T-cell (primary cell): ENCODE measurements around the gene GANAB. TPM values are rescaled to one million over a fixed set of nuclear protein-coding genes. Genes with fewer than 3 reads are reported as not detected.
"Not testable (repeated sequence)": the region's sequence is repeated elsewhere in the genome, so short reads cannot be mapped to it uniquely, and the experiment has no call there.

Experiments used
- ATAC-seq, 4 experiments: fragments of 200-7000 bp in 3 of 4; fragments of 150-1000 bp in 1 of 4; cut with Tn5 transposase; replicated peaks in 1 of 4; 1 replicate in 3 of 4; 2 replicates in 1 of 4; pipeline ENCODE4 v1.10.0; 2021; ENCODE audit warnings: moderate library complexity in 3 of 4, mild to moderate bottlenecking in 2 of 4, moderate number of reproducible peaks in 1 of 4
- CTCF ChIA-PET, 2 donors: fragments of 300-600 bp; sonication (Branson Sonifier 250); formaldehyde crosslinking; loops; one replicate each; lab custom pipeline; 2022; ENCODE audit warnings: antibody characterized with exemption in 2 of 2; lab: Charles Lee
- POLR2A ChIA-PET, 2 donors: fragments of 300-600 bp; sonication (Branson Sonifier 250); formaldehyde crosslinking; loops; one replicate each; lab custom pipeline; 2022; ENCODE audit warnings: antibody characterized with exemption in 2 of 2; lab: Charles Lee
- DNase-seq, 35 experiments: peaks; one replicate each; pipeline versions ENCODE4 v3.0.0 to v3.0.0-alpha.2; 2013 to 2023
- H3K27ac ChIP-seq: one replicate; pipeline ENCODE4 v1.5.1; 2013; ENCODE audit warnings: low read length
- H3K27me3 ChIP-seq, 2 experiments: replicated peaks in 1 of 2; 1 replicate in 1 of 2; 2 replicates in 1 of 2; pipeline versions ENCODE4 v1.6.1 to v1.7.0; 2013; ENCODE audit warnings: low read length in 1 of 2, mixed read lengths in 1 of 2; ENCODE audit not compliant: control insufficient read depth in 2 of 2, insufficient read depth in 2 of 2; ENCODE audit errors: extremely low read depth in 1 of 2
- H3K36me3 ChIP-seq, 2 donors: 1 replicate in 1 of 2; 2 replicates in 1 of 2; pipeline versions ENCODE4 v1.6.1 to v1.7.0; 2013; ENCODE audit warnings: low read length in 1 of 2; ENCODE audit not compliant: control insufficient read depth in 2 of 2, insufficient read depth in 1 of 2; ENCODE audit errors: extremely low read depth in 1 of 2
- H3K4me1 ChIP-seq, 2 experiments: 1 replicate in 1 of 2; 2 replicates in 1 of 2; pipeline versions ENCODE4 v1.6.1 to v1.7.0; 2013; ENCODE audit warnings: low read length in 2 of 2, mixed read lengths in 1 of 2; ENCODE audit not compliant: insufficient read depth in 2 of 2, control insufficient read depth in 1 of 2; ENCODE audit errors: extremely low read depth in 1 of 2
- H3K4me3 ChIP-seq, 2 donors: 1 replicate in 1 of 2; 2 replicates in 1 of 2; pipeline versions ENCODE4 v1.5.1 to v1.7.0; 2013; ENCODE audit warnings: mild to moderate bottlenecking in 2 of 2, low read length in 1 of 2, moderate library complexity in 1 of 2; ENCODE audit not compliant: control insufficient read depth in 1 of 2; ENCODE audit errors: extremely low read depth in 1 of 2
- H3K9me3 ChIP-seq: 2 replicates; pipeline ENCODE4 v1.7.0; 2013
- H3K27ac Mint-ChIP-seq, 2 donors: one replicate each; pipeline ENCODE4 v1.8.0; 2020 to 2021; ENCODE audit warnings: mild to moderate bottlenecking in 2 of 2, mixed read lengths in 2 of 2
- H3K27me3 Mint-ChIP-seq, 2 donors: one replicate each; pipeline ENCODE4 v1.8.0; 2021 to 2022; ENCODE audit warnings: mixed read lengths in 2 of 2
- H3K36me3 Mint-ChIP-seq: one replicate; pipeline ENCODE4 v1.8.0; 2021; ENCODE audit warnings: mixed read lengths
- H3K4me1 Mint-ChIP-seq, 3 donors: one replicate each; pipeline ENCODE4 v1.8.0; 2020 to 2022; ENCODE audit warnings: mixed read lengths in 3 of 3, mild to moderate bottlenecking in 1 of 3
- H3K4me3 Mint-ChIP-seq, 3 donors: one replicate each; pipeline ENCODE4 v1.8.0; 2020 to 2022; ENCODE audit warnings: mild to moderate bottlenecking in 3 of 3, mixed read lengths in 3 of 3, moderate library complexity in 3 of 3
- H3K9me3 Mint-ChIP-seq, 3 donors: one replicate each; pipeline ENCODE4 v1.8.0; 2020 to 2022; ENCODE audit warnings: mixed read lengths in 3 of 3
- WGBS: methylation state at CpG from one replicate; pipeline ENCODE4 v1.1.5; 2013; ENCODE audit warnings: missing lambda C conversion rate; ENCODE audit not compliant: insufficient coverage; 5-methylcytosine and 5-hydroxymethylcytosine counted together
- total RNA-seq, 35 experiments: library from RNA in 6 of 35; stranded (reverse) in 6 of 35; fragments of 120-200 nt in 1 of 35; gene quantifications; one replicate each; pipeline versions ENCODE4 v1.2.1 to v1.2.4 and lab custom pipeline; 2013 to 2026

GANAB gene
- total RNA-seq, 5 donors from 2014 or later (not counting 1 experiment from before 2014, with no cell fraction given), result 216 to 278 (median 257) TPM

- Mint-ChIP-seq H3K27ac (peak overlapping the region; percentile 85 to 90), H3K36me3 (peaks cover 4% of the 10 kb centered on the region), H3K4me1 (peaks cover 19 to 28% (median 19%) of the 10 kb centered on the region in 3 donors), H3K27me3 (no peaks in the 10 kb centered on the region), H3K9me3 (no peaks in the 10 kb centered on the region), H3K4me3 (peak overlapping the region; percentile 87 to 97 (median 88))
- no peaks in the 10 kb centered on the region for H3K27me3 ChIP-seq
- peak; percentile 5 to 11 (median 8) for ATAC-seq
- peaks cover 9 to 25% of the 10 kb centered on the region in 2 donors for H3K36me3 ChIP-seq
- H3K4me3 ChIP-seq, result peak overlapping the region; percentile 69 to 95
- 0% methylated on average over 7 of the region's 16 CpGs for WGBS
- CTCF ChIA-PET, result interaction anchor here in 1 of 2 donors (0.5 to 1.0 kb wide), 4 partner anchors 13 to 272 kb away, joined by 3 to 6 read pairs (median 4); partner anchors contain the start of genes C11orf98 and CSKMT
- DNase-seq, result peak in 9 of 35 experiments; percentile 16 to 72 (median 40)
- no peaks in the 10 kb centered on the region for H3K9me3 ChIP-seq
- POLR2A ChIA-PET, result interaction anchor here (0.6 to 1.4 kb wide), 5 partner anchors 9 to 61 kb away, joined by 3 to 28 read pairs (median 4); partner anchors contain the start of genes C11orf98 (in 2 of the 2), CSKMT (in 2 of the 2) and TUT1 (in 1 of the 2)
- H3K27ac ChIP-seq, result peak overlapping the region; percentile 63
- H3K4me1 ChIP-seq, result peaks cover 7 to 42% of the 10 kb centered on the region in 2 experiments
These were observed 6.0 kb upstream of the GANAB start for GRCh38 chr11:62652161-62653006.

DNA sequence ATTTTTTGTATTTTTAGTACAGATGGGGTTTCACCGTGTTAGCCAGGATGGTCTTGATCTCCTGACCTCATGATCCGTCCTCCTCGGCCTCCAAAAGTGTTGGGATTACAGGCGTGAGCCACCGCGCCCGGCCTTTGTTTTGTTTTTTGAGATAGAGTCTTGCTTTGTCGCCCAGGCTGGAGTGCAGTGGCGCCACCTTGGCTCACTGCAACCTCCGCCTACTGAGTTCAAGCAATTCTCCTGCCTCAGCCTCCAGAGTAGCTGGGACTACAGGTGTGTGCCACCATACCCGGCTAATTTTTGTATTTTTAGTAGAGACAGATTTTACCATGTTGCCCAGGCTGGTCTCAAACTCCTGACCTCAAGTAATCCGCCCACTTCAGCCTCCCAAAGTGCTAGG is 3.9 kb upstream of the GANAB start:
- CTCF ChIA-PET, ATAC-seq, DNase-seq, H3K36me3 Mint-ChIP-seq, H3K4me3 ChIP-seq, H3K4me3 Mint-ChIP-seq, H3K9me3 Mint-ChIP-seq, H3K27me3 Mint-ChIP-seq, H3K27me3 ChIP-seq, H3K9me3 ChIP-seq, H3K27ac ChIP-seq: not testable (repeated sequence)
- peaks cover 9 to 26% of the 10 kb centered on the region in 2 donors for H3K36me3 ChIP-seq
- peak overlapping the region in 1 of 2 donors; percentile 34 for H3K27ac Mint-ChIP-seq
- POLR2A ChIA-PET, result interaction anchor here (0.6 kb wide), 2 partner anchors 16 to 682 kb away, joined by 4 read pairs; no protein-coding TSS in a partner anchor
- H3K4me1 ChIP-seq, result peaks cover 13 to 58% of the 10 kb centered on the region in 2 experiments
- WGBS, result 98% methylated on average over 7 of the region's 12 CpGs
- peaks cover 32 to 39% (median 35%) of the 10 kb centered on the region in 3 donors for H3K4me1 Mint-ChIP-seq

GRCh38 chr11:62649486-62649885 is 3.1 kb upstream of the GANAB start:
- WGBS, result 98% methylated on average over 8 of the region's 11 CpGs
- Histone ChIP-seq H3K27me3 (no peaks in the 10 kb centered on the region), H3K36me3 (peaks cover 9 to 27% of the 10 kb centered on the region in 2 donors), H3K4me1 (peaks cover 16 to 65% of the 10 kb centered on the region in 2 experiments), H3K4me3 (no peak overlapping the region), H3K9me3 (no peaks in the 10 kb centered on the region), H3K27ac (no peak overlapping the region)
- H3K27ac Mint-ChIP-seq, result no peak overlapping the region
- CTCF ChIA-PET, result no interaction called here
- ATAC-seq, result no peak
- no peak overlapping the region for H3K4me3 Mint-ChIP-seq
- POLR2A ChIA-PET, result interaction anchor here (0.6 to 1.1 kb wide), 3 partner anchors 11 to 19 kb away, joined by 3 to 6 read pairs (median 4); partner anchors contain the start of genes C11orf98 (in 1 of the 2) and CSKMT (in 1 of the 2)
- peaks cover 4% of the 10 kb centered on the region for H3K36me3 Mint-ChIP-seq
- no peaks in the 10 kb centered on the region for H3K9me3 Mint-ChIP-seq
- H3K27me3 Mint-ChIP-seq, result no peaks in the 10 kb centered on the region
- DNase-seq, result no peak
- peaks cover 38 to 45% (median 42%) of the 10 kb centered on the region in 3 donors for H3K4me1 Mint-ChIP-seq

DNA sequence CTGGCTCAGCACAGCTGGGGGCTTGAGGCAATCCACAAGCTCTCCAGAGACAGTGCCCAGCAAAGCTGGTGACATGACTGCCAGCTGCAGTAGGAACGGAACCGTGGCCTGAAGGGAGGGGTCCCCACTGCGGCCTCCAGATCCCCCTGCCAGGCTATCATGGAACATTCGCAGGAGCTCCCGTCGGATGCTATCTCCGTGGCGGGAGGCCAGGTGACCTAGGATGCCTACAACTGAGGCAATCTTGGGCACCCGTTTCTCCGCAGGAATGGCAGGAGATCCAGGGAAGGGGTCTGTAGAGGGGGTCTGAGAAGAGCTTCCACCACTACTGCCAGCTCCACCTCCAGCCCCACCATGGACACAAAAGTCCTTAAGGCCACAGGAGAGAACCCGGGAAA is 2.6 kb upstream of the GANAB start:
- peaks cover 42 to 46% (median 43%) of the 10 kb centered on the region in 3 donors for H3K4me1 Mint-ChIP-seq
- no peaks in the 10 kb centered on the region for H3K27me3 Mint-ChIP-seq
- no peak overlapping the region for H3K4me3 Mint-ChIP-seq
- H3K36me3 ChIP-seq, result peaks cover 9 to 33% of the 10 kb centered on the region in 2 donors
- H3K4me1 ChIP-seq, result peaks cover 16 to 65% of the 10 kb centered on the region in 2 experiments
- no peak overlapping the region for H3K4me3 ChIP-seq
- DNase-seq, result no peak
- no peak for ATAC-seq
- ChIA-PET POLR2A (interaction anchor here (0.6 to 1.2 kb wide), 5 partner anchors 11 to 75 kb away, joined by 3 to 6 read pairs (median 3); partner anchors contain the start of genes C11orf98 (in 1 of the 2), CSKMT (in 1 of the 2) and EEF1G (in 1 of the 2)), CTCF (no interaction called here)
- WGBS, result 98% methylated on average over 6 of the region's 11 CpGs
- no peaks in the 10 kb centered on the region for H3K27me3 ChIP-seq
- peaks cover 7% of the 10 kb centered on the region for H3K36me3 Mint-ChIP-seq
- no peaks in the 10 kb centered on the region for H3K9me3 ChIP-seq
- no peak overlapping the region for H3K27ac Mint-ChIP-seq
- H3K9me3 Mint-ChIP-seq, result no peaks in the 10 kb centered on the region
- H3K27ac ChIP-seq, result no peak overlapping the region

- H3K36me3 Mint-ChIP-seq, result peaks cover 7% of the 10 kb centered on the region
- H3K4me1 Mint-ChIP-seq, result peaks cover 38 to 42% (median 40%) of the 10 kb centered on the region in 3 donors
- no peak for ATAC-seq
- 96% methylated on average over 18 of the region's 24 CpGs for WGBS
- H3K36me3 ChIP-seq, result peaks cover 9 to 34% of the 10 kb centered on the region in 2 donors
- H3K9me3 Mint-ChIP-seq, result no peaks in the 10 kb centered on the region
- no peak overlapping the region for H3K4me3 Mint-ChIP-seq
- H3K9me3 ChIP-seq, result no peaks in the 10 kb centered on the region
- ChIA-PET CTCF (no interaction called here), POLR2A (interaction anchor here (0.8 to 1.2 kb wide), 2 partner anchors 26 to 75 kb away, joined by 3 read pairs; partner anchors contain the start of gene EEF1G (in 1 of the 2))
- DNase-seq, result no peak
- no peaks in the 10 kb centered on the region for H3K27me3 Mint-ChIP-seq
- no peak overlapping the region for H3K27ac ChIP-seq
- H3K4me3 ChIP-seq, result no peak overlapping the region
- H3K27ac Mint-ChIP-seq, result no peak overlapping the region
- no peaks in the 10 kb centered on the region for H3K27me3 ChIP-seq
- H3K4me1 ChIP-seq, result peaks cover 16 to 60% of the 10 kb centered on the region in 2 experiments
These were observed 2.0 kb upstream of the GANAB start for GRCh38 chr11:62648185-62648966.
